ENCODE measurements around the gene TACC2.
"Not testable (repeated sequence)": the region's sequence is repeated elsewhere in the genome, so short reads cannot be mapped to it uniquely, and the experiment has no call there.

The TACC2 gene

GRCh38 chr10:122007415-122007814 lies 18.5 kb downstream of the TACC2 start:
- no peak for TF ChIP-seq ZNF274 (IDR thresholded peaks at IDR 0.05; ENCODE audit: low read depth, low read length)
- no peak overlapping the region for H3K4me3 ChIP-seq (ENCODE audit: low read length)

GRCh38 chr10:122010405-122011050 lies 21.6 kb downstream of the TACC2 start:
- no peak overlapping the region for H3K4me3 ChIP-seq (ENCODE audit: low read length)
- no peak for TF ChIP-seq ZNF274 (IDR thresholded peaks at IDR 0.05; ENCODE audit: low read depth, low read length)

DNA sequence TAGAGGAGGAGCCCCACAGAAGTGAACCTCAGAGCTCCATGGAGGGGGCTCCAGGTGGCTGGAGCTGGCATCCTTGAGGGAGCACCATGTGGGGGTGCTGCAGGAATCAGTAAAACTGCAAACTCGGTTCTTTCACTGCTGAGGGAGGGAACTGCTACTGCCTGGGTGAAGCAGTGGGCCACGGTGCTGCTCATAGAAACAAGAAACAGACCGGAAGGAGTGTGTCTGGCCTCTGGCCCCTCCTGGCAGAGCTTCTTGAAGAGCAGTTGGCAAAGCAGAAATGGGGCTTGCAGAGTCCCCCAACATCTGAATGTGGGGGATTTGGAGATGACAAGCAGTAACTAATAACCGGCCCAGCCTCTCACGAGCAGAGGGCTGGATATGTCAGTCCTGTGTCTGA lies 23.8 kb downstream of the TACC2 start:
- H3K4me3 ChIP-seq (ENCODE audit: low read length): no peak overlapping the region
- no peak for TF ChIP-seq ZNF274 (IDR thresholded peaks at IDR 0.05; ENCODE audit: low read depth, low read length)

- no peak overlapping the region for H3K4me3 ChIP-seq (ENCODE audit: low read length)
- TF ChIP-seq ZNF274 (IDR thresholded peaks at IDR 0.05; ENCODE audit: low read depth, low read length): no peak
Measured at GRCh38 chr10:122013311-122013780, 24.4 kb downstream of the TACC2 start.

DNA sequence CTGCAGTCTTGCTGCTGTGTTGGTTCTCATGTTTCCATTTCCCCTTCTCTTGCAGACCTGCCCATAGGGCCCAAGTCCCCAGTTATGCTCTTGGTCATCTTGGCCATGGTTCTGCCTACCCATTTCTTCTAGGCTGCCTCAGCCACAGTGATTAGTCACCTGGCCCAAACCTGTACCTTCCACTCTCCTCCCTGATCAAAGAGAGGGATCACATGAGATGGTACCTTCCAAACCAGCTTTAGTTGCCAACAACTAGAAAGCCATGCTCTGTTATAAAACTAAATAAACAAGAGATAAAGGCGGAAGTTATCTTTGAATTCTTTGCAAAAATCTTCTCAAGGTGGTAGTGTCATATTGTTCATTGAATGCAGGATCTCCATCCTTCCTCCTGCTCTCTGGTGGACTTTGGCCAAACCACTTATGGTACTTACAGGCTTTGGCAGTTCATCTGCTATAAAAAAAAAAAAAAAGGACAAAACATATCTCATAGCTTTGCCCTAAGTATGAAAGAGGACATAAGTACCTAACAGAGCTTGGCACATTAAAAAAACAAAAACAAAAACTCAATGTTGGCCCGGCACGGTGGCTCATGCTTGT lies 25.8 kb downstream of the TACC2 start:
- no peak for TF ChIP-seq ZNF274 (IDR thresholded peaks at IDR 0.05; ENCODE audit: low read depth, low read length)

GRCh38 chr10:122017926-122018325 lies 29.0 kb downstream of the TACC2 start:
- not testable (repeated sequence) for H3K4me3 ChIP-seq (ENCODE audit: low read length)

More for the DNA sequence above, 25.8 kb downstream of the TACC2 start:
- no peak overlapping the region for H3K4me3 ChIP-seq (ENCODE audit: low read length)

GRCh38 chr10:122018491-122018890 lies 29.5 kb downstream of the TACC2 start:
- TF ChIP-seq ZNF274 (IDR thresholded peaks at IDR 0.05; ENCODE audit: low read depth, low read length): no peak
- no peak overlapping the region for H3K4me3 ChIP-seq (ENCODE audit: low read length)

DNA sequence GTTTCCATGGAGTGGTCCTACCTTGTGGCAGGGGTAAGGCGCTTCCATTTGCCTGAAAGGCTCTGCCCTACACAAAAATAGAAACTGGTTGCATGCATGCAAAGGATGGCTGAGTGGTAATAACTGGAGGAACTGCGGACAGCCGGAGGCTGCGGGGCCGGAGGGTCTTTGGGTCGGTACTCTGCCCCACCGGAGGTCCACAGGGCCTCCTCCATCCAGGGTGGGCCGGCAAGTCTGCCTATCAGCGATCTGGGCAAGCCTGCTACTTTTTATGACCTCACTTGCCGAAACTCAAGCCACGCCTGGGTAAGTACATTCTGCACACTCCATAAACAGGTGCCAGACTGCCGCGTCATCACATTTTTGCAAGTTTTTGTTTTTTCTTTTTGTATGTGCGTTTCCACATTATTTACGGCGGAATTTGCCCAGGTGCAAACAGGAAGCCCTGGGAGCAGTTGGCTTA lies 30.0 kb downstream of the TACC2 start:
- no peak for TF ChIP-seq ZNF274 (IDR thresholded peaks at IDR 0.05; ENCODE audit: low read depth, low read length)
- no peak overlapping the region for H3K4me3 ChIP-seq (ENCODE audit: low read length)

- TF ChIP-seq ZNF274 (IDR thresholded peaks at IDR 0.05; ENCODE audit: low read depth, low read length): no peak
- no peak overlapping the region for H3K4me3 ChIP-seq (ENCODE audit: low read length)
Measured at GRCh38 chr10:122019414-122019975, 30.5 kb downstream of the TACC2 start.

- no peak overlapping the region for H3K4me3 ChIP-seq (ENCODE audit: low read length)
- TF ChIP-seq ZNF274 (IDR thresholded peaks at IDR 0.05; ENCODE audit: low read depth, low read length): no peak
Measured at GRCh38 chr10:122020226-122020625, 31.3 kb downstream of the TACC2 start.

DNA sequence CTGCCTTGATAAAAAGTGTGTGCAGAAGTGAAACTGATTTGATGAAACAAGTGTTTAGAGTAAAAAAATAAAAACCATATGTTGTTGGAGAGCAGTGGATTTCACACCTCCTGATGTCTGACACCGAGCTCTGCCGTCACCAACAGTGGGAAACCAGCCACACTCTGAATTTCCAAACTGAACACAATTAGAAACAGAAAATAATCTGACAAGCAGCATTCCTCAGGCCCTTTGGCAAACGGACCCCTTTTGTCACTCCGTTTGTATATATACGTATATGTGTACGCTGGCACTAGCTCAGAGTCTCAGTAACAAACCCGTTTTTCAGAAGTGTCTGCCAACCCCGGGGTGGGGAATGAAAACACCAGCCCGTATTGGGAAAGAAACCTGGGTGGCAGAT lies 32.4 kb downstream of the TACC2 start:
- no peak overlapping the region for H3K4me3 ChIP-seq (ENCODE audit: low read length)
- no peak for TF ChIP-seq ZNF274 (IDR thresholded peaks at IDR 0.05; ENCODE audit: low read depth, low read length)

GRCh38 chr10:122021828-122022227 lies 32.9 kb downstream of the TACC2 start:
- H3K4me3 ChIP-seq (ENCODE audit: low read length): no peak overlapping the region
- no peak for TF ChIP-seq ZNF274 (IDR thresholded peaks at IDR 0.05; ENCODE audit: low read depth, low read length)

DNA sequence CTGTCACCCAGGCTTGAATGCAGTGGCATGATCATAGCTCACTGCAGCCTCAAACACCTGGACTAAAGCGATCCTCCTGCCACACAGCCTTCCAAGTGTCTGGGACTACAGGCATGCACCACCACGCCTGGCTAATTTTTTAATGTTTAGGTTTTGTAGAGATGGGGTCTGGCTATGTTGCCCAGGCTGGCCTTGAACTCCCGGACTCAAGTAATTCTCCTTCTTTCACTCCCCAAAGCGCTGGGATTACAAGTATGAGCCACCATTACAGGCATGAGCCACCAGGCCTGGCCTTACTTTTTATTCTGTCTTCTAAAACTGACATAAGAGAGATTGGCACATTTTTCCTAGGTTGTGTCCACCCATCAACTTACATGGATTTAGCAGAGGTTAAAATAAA lies 33.3 kb downstream of the TACC2 start:
- H3K4me3 ChIP-seq (ENCODE audit: low read length): no peak overlapping the region
- TF ChIP-seq ZNF274 (IDR thresholded peaks at IDR 0.05; ENCODE audit: low read depth, low read length): no peak

- not testable (repeated sequence) for H3K4me3 ChIP-seq (ENCODE audit: low read length)
Measured at GRCh38 chr10:122023257-122023656, 34.3 kb downstream of the TACC2 start.

DNA sequence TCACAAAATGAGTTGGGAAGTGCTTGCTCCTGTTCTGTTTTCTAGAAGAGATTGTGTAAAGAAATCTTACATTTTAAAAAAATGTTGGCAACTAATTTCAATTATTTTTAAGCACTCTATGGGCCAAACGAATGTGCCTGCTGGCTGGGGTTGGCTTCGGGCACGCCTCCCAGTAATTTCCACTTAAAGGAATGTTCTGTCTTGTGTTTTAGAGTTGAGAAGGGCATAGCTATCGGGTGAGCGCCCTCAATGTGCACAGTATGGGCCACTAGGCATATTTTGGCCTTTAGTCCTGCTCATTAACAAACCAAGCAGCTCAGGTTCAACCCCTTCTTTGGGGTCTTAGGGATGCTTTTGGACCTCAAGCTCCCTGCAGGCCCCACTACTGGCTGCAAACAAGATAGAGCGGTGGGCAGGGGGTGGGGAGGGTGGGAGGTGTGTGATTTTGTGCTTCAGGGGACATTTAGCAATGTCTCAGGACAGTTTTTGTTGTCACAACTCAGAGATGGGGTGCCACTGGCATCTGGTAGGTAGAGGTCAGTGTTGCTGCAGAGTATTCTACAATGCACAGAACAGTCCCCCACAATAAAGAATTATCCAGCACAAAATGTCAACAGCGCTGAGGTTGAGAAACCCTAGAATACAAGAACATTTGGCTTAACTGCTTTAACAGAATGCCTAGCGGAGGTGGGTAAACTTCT lies 40.7 kb downstream of the TACC2 start:
- no peak for TF ChIP-seq ZNF274 (IDR thresholded peaks at IDR 0.05; ENCODE audit: low read depth, low read length)

More for the DNA sequence above, 40.7 kb downstream of the TACC2 start:
- no peak overlapping the region for H3K4me3 ChIP-seq (ENCODE audit: low read length)

Data from GM08714 (cell line).